GM19035 (cell line): ENCODE measurements around the gene CCDC197.

Source experiments
- ATAC-seq: cut with Tn5 transposase; IDR thresholded peaks from one replicate; pipeline ENCODE4 v1.9.1; 2021; ENCODE audit not compliant: unreplicated experiment

CCDC197 gene

GRCh38 chr14:94040796-94041195, 43.7 kb downstream of the CCDC197 start:
- ATAC-seq = no peak

- no peak for ATAC-seq
These were observed 44.6 kb downstream of the CCDC197 start for GRCh38 chr14:94041551-94042346.

GRCh38 chr14:94042433-94043091, 45.5 kb downstream of the CCDC197 start:
- ATAC-seq = no peak

- no peak for ATAC-seq
These were observed 46.1 kb downstream of the CCDC197 start for GRCh38 chr14:94043111-94043755.

DNA sequence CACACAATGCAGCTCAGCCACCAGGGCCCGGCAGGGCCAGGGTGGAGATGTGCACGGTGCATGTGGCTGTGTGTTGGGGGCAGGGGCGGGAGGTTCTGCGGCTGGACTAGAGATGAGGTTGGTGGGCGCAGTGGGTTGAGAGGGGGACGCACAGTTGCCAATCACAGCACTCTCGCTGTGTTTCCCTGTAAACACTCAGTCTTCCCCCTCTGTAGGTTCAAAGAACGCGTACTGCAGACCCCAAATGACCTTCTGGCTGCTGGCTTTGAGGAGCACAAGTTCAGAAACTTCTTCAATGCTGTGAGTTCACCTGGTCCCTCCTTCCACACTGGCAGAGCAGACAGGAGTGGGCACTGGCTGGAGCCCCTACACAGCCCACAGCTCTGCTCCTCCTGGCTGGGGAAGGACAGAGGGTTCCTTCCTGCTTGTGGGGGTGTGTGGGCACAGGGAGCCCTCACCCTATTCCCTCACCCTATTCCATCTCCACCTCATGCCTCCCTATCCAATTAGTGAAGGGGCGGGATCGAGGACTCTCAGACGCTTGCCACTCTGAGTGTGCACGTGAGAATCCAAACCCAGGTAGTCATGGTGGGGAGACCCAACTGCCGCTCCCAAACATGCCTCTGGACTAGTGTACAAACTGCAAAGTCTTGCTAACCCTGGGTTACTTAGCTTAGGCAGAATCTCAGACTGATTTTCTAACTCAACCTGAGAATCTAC, 46.8 kb downstream of the CCDC197 start:
- ATAC-seq = no peak

- ATAC-seq = no peak
These were observed 47.5 kb downstream of the CCDC197 start for GRCh38 chr14:94044476-94045091.

DNA sequence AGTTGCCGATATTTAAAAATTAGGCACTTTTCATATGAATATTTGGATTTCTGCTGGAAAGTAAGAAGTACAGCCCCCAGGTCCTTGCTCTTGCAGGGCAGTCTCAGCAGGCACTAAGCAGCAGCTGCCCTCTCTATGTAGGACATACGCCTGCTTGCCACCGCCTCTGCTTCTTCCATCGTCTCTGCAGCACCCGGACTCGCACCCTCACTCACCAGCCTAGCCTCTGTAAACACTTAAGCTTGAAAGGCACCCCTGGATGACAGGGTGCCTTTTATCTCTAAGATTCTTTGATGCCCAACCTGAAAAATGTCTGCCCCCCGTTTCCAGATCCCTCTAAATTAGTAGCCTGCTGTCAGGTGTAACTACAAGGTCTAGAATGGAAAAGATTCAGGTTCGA, 48.0 kb downstream of the CCDC197 start:
- no peak for ATAC-seq

DNA sequence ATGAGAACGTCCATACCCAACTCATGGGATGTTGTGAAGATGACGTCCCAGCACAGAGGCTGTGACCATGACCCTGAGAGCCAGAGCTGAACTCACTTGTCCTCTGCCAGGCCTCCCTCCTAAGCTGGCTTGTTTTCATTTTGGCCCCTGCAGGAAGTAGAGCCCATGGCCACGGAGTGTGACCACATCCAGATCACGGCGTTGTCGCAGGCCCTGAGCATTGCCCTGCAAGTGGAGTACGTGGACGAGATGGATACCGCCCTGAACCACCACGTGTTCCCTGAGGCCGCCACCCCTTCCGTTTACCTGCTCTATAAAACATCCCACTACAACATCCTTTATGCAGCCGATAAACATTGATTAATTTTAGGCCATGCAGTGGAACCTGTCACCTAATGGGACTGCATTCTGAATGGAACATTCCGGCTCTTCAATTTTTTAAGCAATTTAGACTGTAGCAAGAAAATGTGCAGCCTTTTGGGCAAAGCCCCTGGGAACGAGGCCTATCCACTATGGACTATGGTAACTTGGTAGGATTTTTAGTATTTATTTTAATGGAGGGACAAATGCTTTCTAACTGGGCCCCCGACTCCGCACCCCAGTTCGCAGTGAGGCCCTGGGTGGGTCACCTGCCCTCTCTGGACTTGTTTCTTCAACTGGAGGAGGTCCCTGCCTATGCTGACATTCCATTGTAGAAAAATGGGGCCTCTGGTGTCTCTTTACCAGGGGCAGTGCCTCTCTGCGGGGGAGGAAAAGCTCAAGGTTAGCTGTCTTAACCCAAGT, 48.7 kb downstream of the CCDC197 start:
- no peak for ATAC-seq

DNA sequence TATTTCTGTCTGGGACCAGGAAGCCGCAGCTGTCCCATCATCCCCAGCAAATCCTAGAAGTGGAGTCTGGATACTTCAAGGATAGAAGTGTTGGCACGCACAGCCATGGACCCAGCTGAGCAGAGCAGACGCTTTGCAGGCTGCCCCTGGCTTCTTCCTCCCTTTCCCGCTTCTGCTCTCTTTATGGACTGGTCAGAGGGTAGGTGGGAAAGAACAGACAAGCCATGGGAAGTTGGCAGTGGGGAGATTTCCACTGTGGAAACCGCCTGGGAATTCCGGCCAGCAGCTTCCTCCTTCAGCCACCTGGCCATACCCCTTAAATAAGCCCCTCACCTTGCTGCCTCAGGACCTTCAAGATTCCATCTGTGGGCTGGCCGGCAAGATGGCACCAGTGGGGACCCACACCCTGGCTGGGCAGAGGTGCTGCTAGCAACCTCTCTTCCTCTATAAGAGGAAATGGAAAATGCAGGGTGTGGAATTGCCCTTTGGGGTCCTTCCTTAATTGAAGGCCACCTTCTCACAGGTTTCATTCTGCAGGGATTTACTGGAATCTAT, 49.7 kb downstream of the CCDC197 start:
- no peak for ATAC-seq

DNA sequence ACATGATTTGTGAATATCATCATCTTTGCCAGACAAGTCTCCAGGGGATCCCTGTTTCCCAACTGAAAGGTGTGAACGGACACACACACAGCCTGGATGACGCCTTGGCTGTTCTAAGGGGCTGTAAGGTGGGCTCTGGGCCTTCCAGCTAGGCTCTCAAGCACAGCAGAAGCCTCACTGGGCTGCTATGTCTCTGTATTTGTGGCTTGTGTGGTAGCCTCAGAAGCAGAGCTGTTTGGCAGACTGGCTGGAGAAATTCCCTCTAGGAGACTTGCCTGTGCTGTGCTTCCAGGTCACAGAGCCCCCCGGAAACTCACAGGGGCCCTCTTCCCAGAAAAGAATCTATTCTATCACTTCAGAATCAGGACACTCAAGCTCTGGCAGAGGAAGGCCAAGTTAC, 50.5 kb downstream of the CCDC197 start:
- ATAC-seq = no peak

DNA sequence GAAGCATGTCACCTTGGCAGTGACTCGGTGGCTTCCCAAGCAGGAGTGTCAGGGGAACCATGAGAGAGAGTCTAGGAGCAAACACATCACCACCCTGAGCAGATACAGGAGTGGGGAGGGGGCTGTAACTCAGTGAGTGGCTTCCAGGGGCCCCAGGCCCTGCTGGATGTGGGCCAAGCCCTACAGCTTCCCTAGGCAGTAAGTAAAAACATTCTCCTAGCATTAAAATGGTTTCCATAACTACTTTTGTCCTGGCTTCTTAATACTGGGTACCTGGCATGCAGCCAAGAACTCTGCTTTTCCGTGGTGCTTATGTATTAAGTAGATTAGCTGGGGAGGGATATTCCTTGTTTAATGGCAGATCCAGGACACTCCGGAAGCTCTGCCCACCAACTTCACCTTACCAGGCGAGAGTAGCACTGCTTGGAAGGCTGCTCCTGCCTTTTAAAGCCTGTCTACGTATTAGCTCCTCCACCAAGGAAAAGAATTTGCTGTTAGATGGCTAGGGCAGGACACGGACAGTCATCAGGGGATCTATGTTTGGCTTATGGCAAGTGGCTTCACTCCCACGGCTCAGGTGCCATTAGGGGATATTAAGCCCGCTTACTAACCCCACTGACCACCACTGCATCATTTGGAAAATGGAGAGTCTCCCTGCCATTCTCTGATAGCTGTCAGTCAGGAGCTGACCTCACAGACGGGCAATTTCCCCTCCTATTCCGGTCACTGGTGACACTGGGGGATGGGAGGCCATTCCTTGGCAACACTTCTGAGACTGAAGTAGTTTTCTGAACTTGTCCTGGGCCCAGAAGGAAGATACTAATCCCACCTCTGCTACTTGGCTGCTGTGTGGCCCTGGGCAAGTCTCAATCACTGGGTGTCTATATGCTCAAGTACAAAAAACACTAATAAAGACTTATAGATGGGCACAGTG, 51.9 kb downstream of the CCDC197 start:
- ATAC-seq = no peak

- ATAC-seq = no peak
These were observed 52.5 kb downstream of the CCDC197 start for GRCh38 chr14:94049625-94050023.

- ATAC-seq = no peak
These were observed 53.3 kb downstream of the CCDC197 start for GRCh38 chr14:94050231-94050880.

DNA sequence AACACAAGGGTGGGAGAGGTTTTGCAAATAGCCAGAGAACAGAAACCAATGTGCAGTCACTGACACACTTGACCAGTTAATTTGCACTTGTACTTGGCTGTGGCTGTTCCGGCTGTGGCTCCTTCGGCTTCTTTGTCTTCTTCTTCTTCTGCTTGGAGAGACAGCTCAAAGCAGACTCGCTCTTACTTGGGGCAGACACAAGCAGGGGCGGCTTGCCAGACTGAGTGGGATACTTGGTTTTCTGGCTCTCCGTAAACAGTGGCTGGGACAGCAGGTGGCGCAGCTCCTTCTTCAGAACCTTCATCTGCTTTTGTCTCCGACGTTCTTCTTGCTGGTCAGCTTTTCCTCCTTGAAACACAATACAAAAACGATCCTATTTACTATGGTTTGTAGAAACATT, 54.0 kb downstream of the CCDC197 start:
- no peak for ATAC-seq

GRCh38 chr14:94051779-94052178, 54.7 kb downstream of the CCDC197 start:
- ATAC-seq = no peak

DNA sequence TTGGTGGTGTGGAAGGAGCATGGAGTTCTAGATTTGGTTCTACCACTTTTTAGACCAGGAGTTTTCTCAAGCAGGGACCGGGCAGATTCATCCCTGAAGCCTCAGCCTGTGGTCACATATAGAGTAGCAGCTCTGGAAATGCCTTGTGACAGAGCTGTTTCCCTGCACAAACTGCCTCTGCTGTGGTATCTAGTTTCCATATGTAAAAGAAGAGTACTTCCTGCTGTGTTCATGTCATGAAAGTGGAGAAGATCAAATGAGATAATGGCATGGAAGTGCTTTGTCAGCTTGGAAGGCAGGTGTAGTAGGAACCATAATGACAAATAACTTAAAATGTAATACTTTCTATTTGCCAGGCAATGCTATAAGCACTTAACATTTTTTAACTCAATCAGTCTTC, 55.1 kb downstream of the CCDC197 start:
- no peak for ATAC-seq

DNA sequence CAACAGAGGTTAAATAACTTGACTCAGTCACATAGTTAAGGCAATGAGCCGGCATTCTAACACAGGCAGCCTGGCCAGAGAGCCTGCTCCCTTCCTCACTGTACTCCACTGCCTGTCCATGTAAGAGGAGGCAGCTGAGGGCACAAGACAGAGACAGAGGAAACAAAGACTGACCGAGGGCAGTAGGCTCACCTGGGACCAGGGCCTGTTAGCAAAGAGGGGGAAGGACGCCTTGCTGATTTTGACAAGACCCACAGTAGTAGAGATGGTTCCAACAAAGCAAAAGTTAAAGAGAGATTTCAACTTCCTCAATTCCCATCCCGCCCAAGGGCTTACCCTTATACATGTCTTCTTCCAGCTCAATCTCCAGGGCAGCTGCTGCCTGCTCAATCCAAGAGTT, 55.6 kb downstream of the CCDC197 start:
- no peak for ATAC-seq

DNA sequence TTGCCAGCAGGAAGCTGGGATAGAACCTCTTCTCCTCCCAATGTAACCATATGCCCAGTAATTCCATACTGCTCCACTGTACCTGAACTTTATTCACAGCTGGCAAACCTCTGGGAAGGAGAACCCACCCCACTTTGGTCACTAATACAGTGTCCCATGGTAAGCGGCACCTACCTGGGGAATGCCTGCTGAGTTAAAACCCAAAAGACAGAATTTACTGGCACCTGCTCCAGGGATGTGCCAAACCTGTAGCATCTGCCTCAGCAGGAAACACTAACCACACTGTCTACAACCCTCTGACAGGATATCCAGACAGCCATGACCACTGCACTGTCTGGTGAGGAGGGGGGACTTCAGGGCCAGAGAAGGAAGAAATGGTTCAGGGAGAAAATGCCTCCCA, 57.3 kb downstream of the CCDC197 start:
- no peak for ATAC-seq
